Measurements from ENCODE around the gene GAB1.

The GAB1 gene

DNA sequence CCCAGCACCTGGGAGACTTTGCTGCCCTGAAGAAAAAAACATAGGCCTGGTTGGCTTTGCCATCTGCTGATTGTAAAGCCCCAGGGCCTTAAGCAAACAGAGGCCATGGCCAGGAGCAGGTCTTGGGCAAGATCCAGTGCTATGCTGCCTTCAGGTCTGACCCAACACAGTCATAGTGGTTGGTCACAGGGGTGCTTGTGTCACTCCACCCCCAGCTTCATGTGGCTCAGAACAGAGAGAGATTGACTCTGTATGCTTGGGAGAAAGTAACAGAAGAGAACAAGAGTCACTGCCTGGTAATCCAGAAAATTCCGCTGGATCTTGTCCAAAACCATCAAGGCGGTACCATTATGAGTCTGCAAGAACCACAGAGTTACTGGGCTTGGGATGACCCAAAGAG is 152.4 kb downstream of the GAB1 start:
- H2AK5ac ChIP-seq (ENCODE audit: low read length), result no peak overlapping the region
- H4K12ac ChIP-seq (ENCODE audit: low read depth, low read length), result no peak overlapping the region
- no peak overlapping the region for H3K27ac ChIP-seq (ENCODE audit: low read depth, low read length)
- no peak overlapping the region for H3K4ac ChIP-seq (ENCODE audit: low read depth, low read length)
- no peak overlapping the region for H4K8ac ChIP-seq (ENCODE audit: low read depth, low read length)
- H3K18ac ChIP-seq (ENCODE audit: low read length), result no peak overlapping the region
- H2BK12ac ChIP-seq (ENCODE audit: low read length), result no peak overlapping the region
- no peak overlapping the region for H2BK5ac ChIP-seq (ENCODE audit: low read depth, low read length, poor library complexity)
- no peak overlapping the region for H2AFZ ChIP-seq (ENCODE audit: insufficient read depth, low read length, poor library complexity)
- no peaks in the 10 kb centered on the region for H3K4me1 ChIP-seq (ENCODE audit: control insufficient read depth in 1 of 2, insufficient read depth in 2 of 2, low read length in 2 of 2)
- peak; percentile 76 to 86 for DNase-seq
- H3K4me2 ChIP-seq (ENCODE audit: low read length), result no peak overlapping the region
- H2BK120ac ChIP-seq (ENCODE audit: insufficient read depth, low read length, poor library complexity), result no peak overlapping the region
- no peaks in the 10 kb centered on the region for H3K27me3 ChIP-seq (ENCODE audit: insufficient read depth, low read length)
- no peak overlapping the region for H3K9ac ChIP-seq (ENCODE audit: low read length)
- no peak overlapping the region for H3K14ac ChIP-seq (ENCODE audit: low read length)
- no peaks in the 10 kb centered on the region for H3K36me3 ChIP-seq (ENCODE audit: control insufficient read depth in 1 of 2, insufficient read depth in 2 of 2, low read length in 2 of 2)
- H3K4me3 ChIP-seq (ENCODE audit: low read depth, low read length), result no peak overlapping the region
- no peaks in the 10 kb centered on the region for H3K79me2 ChIP-seq (ENCODE audit: control insufficient read depth, insufficient read depth, low read length, poor library complexity)
- peak overlapping the region; percentile 22 for H4K91ac ChIP-seq (ENCODE audit: low read depth, low read length)
- peaks cover 2% of the 10 kb centered on the region for H3K79me1 ChIP-seq (ENCODE audit: low read length)
- no peaks in the 10 kb centered on the region for H3K9me3 ChIP-seq (ENCODE audit: insufficient read depth, low read depth, low read length)
- no CpG with 5 or more reads among the region's 2 CpGs for WGBS (ENCODE audit: extremely low coverage, insufficient coverage, insufficient read length)
- no peak overlapping the region for H3K23ac ChIP-seq (ENCODE audit: low read length)

DNA sequence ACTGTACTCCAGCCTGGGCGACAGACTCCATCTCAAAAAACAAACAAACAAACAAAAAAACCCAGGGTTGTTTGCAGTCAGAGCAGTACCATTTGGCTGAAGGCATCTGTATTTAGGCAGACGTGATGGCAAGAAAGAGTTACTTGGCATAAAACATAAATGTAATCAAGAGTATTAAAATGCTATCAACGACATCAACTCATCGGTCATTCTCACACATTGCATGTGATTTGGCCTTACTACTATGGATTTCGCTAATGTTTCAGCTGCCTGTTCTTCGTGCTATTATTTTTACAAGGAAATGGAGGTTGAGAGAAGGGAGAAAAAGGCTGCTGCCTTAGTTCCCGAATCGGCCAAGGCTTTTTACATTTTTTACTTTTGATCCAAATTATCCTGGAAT is 161.3 kb downstream of the GAB1 start:
- Histone ChIP-seq H3K4me3 (ENCODE audit: low read depth, low read length) (no peak overlapping the region), H2AFZ (ENCODE audit: insufficient read depth, low read length, poor library complexity) (no peak overlapping the region), H3K27ac (ENCODE audit: low read depth, low read length) (no peak overlapping the region), H3K79me2 (ENCODE audit: control insufficient read depth, insufficient read depth, low read length, poor library complexity) (no peaks in the 10 kb centered on the region), H3K36me3 (ENCODE audit: control insufficient read depth in 1 of 2, insufficient read depth in 2 of 2, low read length in 2 of 2) (no peaks in the 10 kb centered on the region), H3K79me1 (ENCODE audit: low read length) (no peaks in the 10 kb centered on the region), H2BK5ac (ENCODE audit: low read depth, low read length, poor library complexity) (no peak overlapping the region), H3K9ac (ENCODE audit: low read length) (no peak overlapping the region), H2AK5ac (ENCODE audit: low read length) (no peak overlapping the region), H3K23ac (ENCODE audit: low read length) (no peak overlapping the region), H4K12ac (ENCODE audit: low read depth, low read length) (no peak overlapping the region), H2BK12ac (ENCODE audit: low read length) (no peak overlapping the region), H2BK120ac (ENCODE audit: insufficient read depth, low read length, poor library complexity) (no peak overlapping the region), H3K9me3 (ENCODE audit: insufficient read depth, low read depth, low read length) (no peaks in the 10 kb centered on the region), H3K4me1 (ENCODE audit: control insufficient read depth in 1 of 2, insufficient read depth in 2 of 2, low read length in 2 of 2) (no peaks in the 10 kb centered on the region), H3K4ac (ENCODE audit: low read depth, low read length) (no peak overlapping the region), H3K27me3 (ENCODE audit: insufficient read depth, low read length) (no peaks in the 10 kb centered on the region), H3K14ac (ENCODE audit: low read length) (no peak overlapping the region), H4K8ac (ENCODE audit: low read depth, low read length) (no peak overlapping the region), H3K4me2 (ENCODE audit: low read length) (no peak overlapping the region), H3K18ac (ENCODE audit: low read length) (no peak overlapping the region), H4K91ac (ENCODE audit: low read depth, low read length) (no peak overlapping the region)
- DNase-seq, result no peak
- no CpG with 5 or more reads among the region's 8 CpGs for WGBS (ENCODE audit: extremely low coverage, insufficient coverage, insufficient read length)

DNA sequence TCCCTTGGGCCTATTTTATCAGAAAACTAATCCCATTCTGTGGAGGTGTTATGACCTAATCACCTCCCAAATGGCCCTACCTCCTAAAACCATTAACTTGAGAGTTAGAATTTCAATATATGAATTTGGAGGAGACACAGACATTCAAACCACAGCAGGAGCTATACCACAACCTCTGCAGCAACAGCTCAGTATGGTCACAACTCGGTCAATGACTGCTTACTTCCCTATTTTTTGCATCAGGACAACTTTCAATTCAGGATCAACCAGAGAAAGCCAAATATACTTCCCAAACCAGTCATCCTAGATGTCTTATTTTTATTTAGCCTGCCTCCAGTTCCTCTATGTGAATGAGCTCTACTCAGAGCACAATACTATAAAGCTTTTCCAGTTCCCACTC is 165.6 kb downstream of the GAB1 start:
- H2BK120ac ChIP-seq (ENCODE audit: insufficient read depth, low read length, poor library complexity), result no peak overlapping the region
- no peak overlapping the region for H3K23ac ChIP-seq (ENCODE audit: low read length)
- no peak overlapping the region for H3K4me2 ChIP-seq (ENCODE audit: low read length)
- no peaks in the 10 kb centered on the region for H3K27me3 ChIP-seq (ENCODE audit: insufficient read depth, low read length)
- no peaks in the 10 kb centered on the region for H3K9me3 ChIP-seq (ENCODE audit: insufficient read depth, low read depth, low read length)
- H4K12ac ChIP-seq (ENCODE audit: low read depth, low read length), result no peak overlapping the region
- no peak overlapping the region for H2AFZ ChIP-seq (ENCODE audit: insufficient read depth, low read length, poor library complexity)
- DNase-seq, result no peak
- no peak overlapping the region for H3K4me3 ChIP-seq (ENCODE audit: low read depth, low read length)
- H3K4ac ChIP-seq (ENCODE audit: low read depth, low read length), result no peak overlapping the region
- no peak overlapping the region for H3K9ac ChIP-seq (ENCODE audit: low read length)
- no peak overlapping the region for H2BK5ac ChIP-seq (ENCODE audit: low read depth, low read length, poor library complexity)
- no peak overlapping the region for H4K8ac ChIP-seq (ENCODE audit: low read depth, low read length)
- no peak overlapping the region for H4K91ac ChIP-seq (ENCODE audit: low read depth, low read length)
- no peaks in the 10 kb centered on the region for H3K36me3 ChIP-seq (ENCODE audit: control insufficient read depth in 1 of 2, insufficient read depth in 2 of 2, low read length in 2 of 2)
- H3K18ac ChIP-seq (ENCODE audit: low read length), result no peak overlapping the region
- no peaks in the 10 kb centered on the region for H3K79me1 ChIP-seq (ENCODE audit: low read length)
- H3K4me1 ChIP-seq (ENCODE audit: control insufficient read depth in 1 of 2, insufficient read depth in 2 of 2, low read length in 2 of 2), result no peaks in the 10 kb centered on the region
- H3K27ac ChIP-seq (ENCODE audit: low read depth, low read length), result no peak overlapping the region
- no peak overlapping the region for H3K14ac ChIP-seq (ENCODE audit: low read length)
- H2BK12ac ChIP-seq (ENCODE audit: low read length), result no peak overlapping the region
- no peak overlapping the region for H2AK5ac ChIP-seq (ENCODE audit: low read length)
- H3K79me2 ChIP-seq (ENCODE audit: control insufficient read depth, insufficient read depth, low read length, poor library complexity), result no peaks in the 10 kb centered on the region
- no CpG with 5 or more reads among the region's 1 CpG for WGBS (ENCODE audit: extremely low coverage, insufficient coverage, insufficient read length)

DNA sequence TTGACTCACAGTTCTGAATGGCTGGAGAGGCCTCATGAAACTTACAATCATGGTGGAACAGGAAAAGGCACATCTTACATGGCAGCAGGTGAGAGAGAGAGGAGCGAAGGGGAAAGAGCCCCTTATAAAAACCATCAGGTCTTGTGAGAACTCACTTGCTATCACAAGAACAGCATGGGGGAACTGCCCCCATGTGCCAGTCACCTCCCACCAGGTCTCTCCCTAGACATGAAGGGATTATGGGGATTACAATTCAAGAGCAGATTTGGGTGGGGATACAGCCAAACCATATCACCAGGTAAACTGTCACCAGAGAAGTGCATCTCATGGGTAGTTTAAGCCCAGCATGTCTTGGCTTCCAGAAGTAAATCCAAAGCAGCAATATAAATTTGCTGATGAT is 169.4 kb downstream of the GAB1 start:
- H3K14ac ChIP-seq (ENCODE audit: low read length), result no peak overlapping the region
- no peak overlapping the region for H4K91ac ChIP-seq (ENCODE audit: low read depth, low read length)
- H3K23ac ChIP-seq (ENCODE audit: low read length), result no peak overlapping the region
- H3K27ac ChIP-seq (ENCODE audit: low read depth, low read length), result no peak overlapping the region
- no peak overlapping the region for H2AFZ ChIP-seq (ENCODE audit: insufficient read depth, low read length, poor library complexity)
- H3K79me1 ChIP-seq (ENCODE audit: low read length), result no peaks in the 10 kb centered on the region
- no peaks in the 10 kb centered on the region for H3K36me3 ChIP-seq (ENCODE audit: control insufficient read depth in 1 of 2, insufficient read depth in 2 of 2, low read length in 2 of 2)
- H3K27me3 ChIP-seq (ENCODE audit: insufficient read depth, low read length), result no peaks in the 10 kb centered on the region
- no peak overlapping the region for H3K9ac ChIP-seq (ENCODE audit: low read length)
- no peak for DNase-seq
- H3K4me2 ChIP-seq (ENCODE audit: low read length), result no peak overlapping the region
- H3K4ac ChIP-seq (ENCODE audit: low read depth, low read length), result no peak overlapping the region
- no peak overlapping the region for H2AK5ac ChIP-seq (ENCODE audit: low read length)
- no peak overlapping the region for H2BK12ac ChIP-seq (ENCODE audit: low read length)
- no peaks in the 10 kb centered on the region for H3K4me1 ChIP-seq (ENCODE audit: control insufficient read depth in 1 of 2, insufficient read depth in 2 of 2, low read length in 2 of 2)
- WGBS (ENCODE audit: extremely low coverage, insufficient coverage, insufficient read length), result no CpG with 5 or more reads among the region's 1 CpG
- H3K4me3 ChIP-seq (ENCODE audit: low read depth, low read length), result no peak overlapping the region
- H3K79me2 ChIP-seq (ENCODE audit: control insufficient read depth, insufficient read depth, low read length, poor library complexity), result no peaks in the 10 kb centered on the region
- no peak overlapping the region for H3K18ac ChIP-seq (ENCODE audit: low read length)
- H2BK120ac ChIP-seq (ENCODE audit: insufficient read depth, low read length, poor library complexity), result no peak overlapping the region
- H3K9me3 ChIP-seq (ENCODE audit: insufficient read depth, low read depth, low read length), result no peaks in the 10 kb centered on the region
- H4K12ac ChIP-seq (ENCODE audit: low read depth, low read length), result no peak overlapping the region
- H2BK5ac ChIP-seq (ENCODE audit: low read depth, low read length, poor library complexity), result no peak overlapping the region
- no peak overlapping the region for H4K8ac ChIP-seq (ENCODE audit: low read depth, low read length)
